ENCODE measurements around the gene NEURL3. TPM values are rescaled to one million over a fixed set of nuclear protein-coding genes. Genes with fewer than 3 reads are reported as not detected.

The NEURL3 gene
- total RNA-seq, 1 experiment from 2014 or later = not detected

GRCh38 chr2:96489663-96490062 lies 15.5 kb downstream of the NEURL3 start:
- no TSS peak for BruUV-seq (replicated peaks)
- Mint-ChIP-seq H3K9me3 (ENCODE audit: unreplicated experiment) (peaks cover 2% of the 10 kb centered on the region), H3K4me1 (ENCODE audit: insufficient read depth, unreplicated experiment) (peaks cover 12% of the 10 kb centered on the region), H3K4me3 (ENCODE audit: unreplicated experiment) (no peak overlapping the region), H3K27me3 (ENCODE audit: insufficient read depth, unreplicated experiment) (no peaks in the 10 kb centered on the region), H3K27ac (ENCODE audit: low read depth, unreplicated experiment) (no peak overlapping the region), H3K36me3 (ENCODE audit: insufficient read depth, unreplicated experiment) (no peaks in the 10 kb centered on the region)
- TF ChIP-seq CTCF (IDR thresholded peaks at IDR 0.05; ENCODE audit: unreplicated experiment) = no peak
- CTCF ChIA-PET = interaction anchor here (0.7 to 1.8 kb wide), 2 partner anchors 20 to 83 kb away, joined by 4 to 10 read pairs; no protein-coding TSS in a partner anchor
- DNase-seq (ENCODE audit: unreplicated experiment) = no peak
- POLR2A ChIA-PET = no interaction called here
- intact Hi-C loops (cut with micrococcal nuclease) = no loop called here

- Mint-ChIP-seq H3K36me3 (ENCODE audit: insufficient read depth, unreplicated experiment) (no peaks in the 10 kb centered on the region), H3K4me1 (ENCODE audit: insufficient read depth, unreplicated experiment) (peaks cover 12% of the 10 kb centered on the region), H3K27ac (ENCODE audit: low read depth, unreplicated experiment) (no peak overlapping the region), H3K27me3 (ENCODE audit: insufficient read depth, unreplicated experiment) (no peaks in the 10 kb centered on the region), H3K4me3 (ENCODE audit: unreplicated experiment) (no peak overlapping the region), H3K9me3 (ENCODE audit: unreplicated experiment) (no peaks in the 10 kb centered on the region)
- no peak for TF ChIP-seq CTCF (IDR thresholded peaks at IDR 0.05; ENCODE audit: unreplicated experiment)
- POLR2A ChIA-PET = no interaction called here
- no TSS peak for BruUV-seq (replicated peaks)
- intact Hi-C loops (cut with micrococcal nuclease) = no loop called here
- no peak for DNase-seq (ENCODE audit: unreplicated experiment)
- CTCF ChIA-PET = interaction anchor here (0.6 to 1.8 kb wide), 4 partner anchors 20 to 467 kb away, joined by 3 to 10 read pairs (median 4); no protein-coding TSS in a partner anchor
Measured at GRCh38 chr2:96489261-96489660, 15.9 kb downstream of the NEURL3 start.

- TF ChIP-seq CTCF (IDR thresholded peaks at IDR 0.05; ENCODE audit: unreplicated experiment) = no peak
- no peaks in the 10 kb centered on the region for H3K27me3 Mint-ChIP-seq (ENCODE audit: insufficient read depth, unreplicated experiment)
- peaks cover 7% of the 10 kb centered on the region for H3K4me1 Mint-ChIP-seq (ENCODE audit: insufficient read depth, unreplicated experiment)
- ChIA-PET POLR2A (no interaction called here), CTCF (interaction anchor here (0.8 to 1.2 kb wide), 2 partner anchors 68 to 79 kb away, joined by 3 to 4 read pairs; no protein-coding TSS in a partner anchor)
- H3K9me3 Mint-ChIP-seq (ENCODE audit: unreplicated experiment) = peaks cover 9% of the 10 kb centered on the region
- no peaks in the 10 kb centered on the region for H3K36me3 Mint-ChIP-seq (ENCODE audit: insufficient read depth, unreplicated experiment)
- no peak for DNase-seq (ENCODE audit: unreplicated experiment)
- peak overlapping the region; percentile 52 for H3K4me3 Mint-ChIP-seq (ENCODE audit: unreplicated experiment)
- intact Hi-C loops (cut with micrococcal nuclease) = no loop called here
- peak overlapping the region; percentile 21 for H3K27ac Mint-ChIP-seq (ENCODE audit: low read depth, unreplicated experiment)
- no TSS peak for BruUV-seq (replicated peaks)
Measured at GRCh38 chr2:96486696-96487095, 18.5 kb downstream of the NEURL3 start.

- ChIA-PET POLR2A (no interaction called here), CTCF (interaction anchor here (1.2 kb wide), 1 partner anchor 78 kb away, joined by 4 read pairs; no protein-coding TSS in a partner anchor)
- peak; percentile 58 for DNase-seq (ENCODE audit: unreplicated experiment)
- H3K36me3 Mint-ChIP-seq (ENCODE audit: insufficient read depth, unreplicated experiment) = no peaks in the 10 kb centered on the region
- intact Hi-C loops (cut with micrococcal nuclease) = no loop called here
- peaks cover 16% of the 10 kb centered on the region for H3K9me3 Mint-ChIP-seq (ENCODE audit: unreplicated experiment)
- peak overlapping the region; percentile 52 for H3K4me3 Mint-ChIP-seq (ENCODE audit: unreplicated experiment)
- no peaks in the 10 kb centered on the region for H3K27me3 Mint-ChIP-seq (ENCODE audit: insufficient read depth, unreplicated experiment)
- H3K4me1 Mint-ChIP-seq (ENCODE audit: insufficient read depth, unreplicated experiment) = peaks cover 7% of the 10 kb centered on the region
- peak overlapping the region; percentile 21 for H3K27ac Mint-ChIP-seq (ENCODE audit: low read depth, unreplicated experiment)
- no TSS peak for BruUV-seq (replicated peaks)
- TF ChIP-seq CTCF (IDR thresholded peaks at IDR 0.05; ENCODE audit: unreplicated experiment) = no peak
Measured at GRCh38 chr2:96485751-96486651, 19.2 kb downstream of the NEURL3 start.
